Astrocyte (in vitro differentiated cells and primary cell): Measurements from ENCODE around the gene NFIA. TPM values are rescaled to one million over a fixed set of nuclear protein-coding genes. Genes with fewer than 3 reads are reported as not detected.

Experiments
- DNase-seq: peaks from one replicate; pipeline ENCODE4 v3.0.0-alpha.2; 2010; ENCODE audit warnings: low read depth
- FAIRE-seq: peaks from 2 replicates; lab custom pipeline; 2011; peaks lifted over from hg19 to GRCh38; lab: Jason Lieb, UNC
- H2AFZ ChIP-seq: 2 replicates; pipeline ENCODE4 v1.6.0; 2012; ENCODE audit warnings: low read depth, low read length, inconsistent platforms
- H3K27ac ChIP-seq: 2 replicates; pipeline ENCODE4 v1.5.1; 2011; ENCODE audit warnings: low read depth, low read length, inconsistent platforms
- H3K27me3 ChIP-seq: 2 replicates; pipeline ENCODE4 v1.6.0; 2011; ENCODE audit warnings: low read length, inconsistent platforms; ENCODE audit not compliant: insufficient read depth
- H3K36me3 ChIP-seq: 2 replicates; pipeline ENCODE4 v1.5.1; 2011; ENCODE audit warnings: low read length, inconsistent platforms; ENCODE audit not compliant: insufficient read depth
- H3K4me1 ChIP-seq: 2 replicates; pipeline ENCODE4 v1.5.1; 2011; ENCODE audit warnings: low read length, inconsistent platforms; ENCODE audit not compliant: insufficient read depth
- H3K4me2 ChIP-seq: 2 replicates; pipeline ENCODE4 v1.6.0; 2012; ENCODE audit warnings: low read length, inconsistent platforms
- H3K4me3 ChIP-seq: 2 replicates; pipeline ENCODE4 v1.5.1; 2011; ENCODE audit warnings: low read depth, mild to moderate bottlenecking, low read length, inconsistent platforms; ENCODE audit not compliant: insufficient read depth
- H3K79me2 ChIP-seq: 2 replicates; pipeline ENCODE4 v1.6.0; 2012; ENCODE audit warnings: mild to moderate bottlenecking, low read length, inconsistent platforms; ENCODE audit not compliant: insufficient read depth
- H3K9ac ChIP-seq: 2 replicates; pipeline ENCODE4 v1.6.0; 2012; ENCODE audit warnings: mild to moderate bottlenecking, low read length, inconsistent platforms
- H3K9me3 ChIP-seq: 2 replicates; pipeline ENCODE4 v1.5.1; 2012; ENCODE audit warnings: low read depth, mild to moderate bottlenecking, low read length, inconsistent platforms; ENCODE audit not compliant: insufficient read depth
- H4K20me1 ChIP-seq: 2 replicates; pipeline ENCODE4 v1.6.0; 2012; ENCODE audit warnings: low read length, inconsistent platforms; ENCODE audit not compliant: insufficient read depth
- H3K27ac Mint-ChIP-seq: one replicate; pipeline ENCODE4 v1.8.0; 2021; ENCODE audit warnings: mild to moderate bottlenecking, mixed read lengths; ENCODE audit not compliant: unreplicated experiment
- H3K27me3 Mint-ChIP-seq: one replicate; pipeline ENCODE4 v1.8.0; 2021; ENCODE audit warnings: low read depth, mixed read lengths; ENCODE audit not compliant: unreplicated experiment
- H3K36me3 Mint-ChIP-seq: one replicate; pipeline ENCODE4 v1.8.0; 2021; ENCODE audit warnings: low read depth, mixed read lengths; ENCODE audit not compliant: unreplicated experiment
- H3K4me1 Mint-ChIP-seq: one replicate; pipeline ENCODE4 v1.8.0; 2021; ENCODE audit warnings: low read depth, mixed read lengths; ENCODE audit not compliant: unreplicated experiment
- H3K4me3 Mint-ChIP-seq: one replicate; pipeline ENCODE4 v1.8.0; 2021; ENCODE audit warnings: mild to moderate bottlenecking, moderate library complexity, mixed read lengths; ENCODE audit not compliant: unreplicated experiment
- H3K9me3 Mint-ChIP-seq: one replicate; pipeline ENCODE4 v1.8.0; 2021; ENCODE audit warnings: mild to moderate bottlenecking, mixed read lengths; ENCODE audit not compliant: unreplicated experiment
- CTCF ChIP-seq: IDR thresholded peaks from 2 replicates; pipeline ENCODE4 v1.5.1; 2011; ENCODE audit warnings: low read depth, mild to moderate bottlenecking, inconsistent platforms, low read length, moderate library complexity; ENCODE audit not compliant: insufficient read depth
- EZH2 ChIP-seq: IDR thresholded peaks from 2 replicates; pipeline ENCODE4 v1.6.1; 2012; ENCODE audit warnings: mild to moderate bottlenecking, low read length, inconsistent platforms; ENCODE audit not compliant: insufficient read depth
- total RNA-seq: library from RNA; stranded (reverse); gene quantifications from 2 replicates; pipeline ENCODE4 v1.2.1, GENCODE V29; 2021

NFIA gene
- total RNA-seq, 1 donor from 2014 or later, result 4.6 TPM

DNA sequence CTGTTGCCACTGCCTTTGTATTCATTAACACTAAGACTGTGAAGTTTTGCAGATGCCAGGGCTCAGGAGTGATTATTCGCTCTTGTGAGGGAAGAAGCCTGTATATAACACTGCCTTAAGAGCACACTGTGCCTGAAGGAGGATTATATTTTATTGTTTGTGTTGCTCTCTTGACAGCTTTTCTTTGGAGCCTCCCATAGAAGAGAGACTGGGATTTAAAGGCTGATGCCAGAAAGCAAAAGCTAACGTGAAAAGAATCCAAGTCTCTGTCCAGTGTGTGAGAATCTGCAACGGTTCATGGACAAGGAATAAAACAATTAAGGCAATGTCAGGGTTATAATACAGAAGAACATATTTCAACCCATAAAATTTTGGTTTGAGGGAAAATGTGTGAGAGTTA is 316.8 kb downstream of the NFIA start:
- DNase-seq (no peak), FAIRE-seq (no peak)
- no peaks in the 10 kb centered on the region for H3K4me1 ChIP-seq
- H4K20me1 ChIP-seq, result no peaks in the 10 kb centered on the region
- peaks cover 2% of the 10 kb centered on the region for H3K27me3 ChIP-seq
- no peak overlapping the region for H3K27ac Mint-ChIP-seq
- no peak overlapping the region for H3K27ac ChIP-seq
- H2AFZ ChIP-seq, result no peak overlapping the region
- TF ChIP-seq EZH2 (no peak), CTCF (no peak)
- H3K4me1 Mint-ChIP-seq, result peaks cover 3% of the 10 kb centered on the region
- H3K4me3 ChIP-seq, result no peak overlapping the region
- H3K79me2 ChIP-seq, result no peaks in the 10 kb centered on the region
- peaks cover 3% of the 10 kb centered on the region for H3K27me3 Mint-ChIP-seq
- H3K4me2 ChIP-seq, result no peak overlapping the region
- peaks cover under 1% of the 10 kb centered on the region for H3K36me3 Mint-ChIP-seq
- no peaks in the 10 kb centered on the region for H3K9me3 ChIP-seq
- no peak overlapping the region for H3K4me3 Mint-ChIP-seq
- no peaks in the 10 kb centered on the region for H3K36me3 ChIP-seq
- H3K9me3 Mint-ChIP-seq, result no peaks in the 10 kb centered on the region
- no peak overlapping the region for H3K9ac ChIP-seq

DNA sequence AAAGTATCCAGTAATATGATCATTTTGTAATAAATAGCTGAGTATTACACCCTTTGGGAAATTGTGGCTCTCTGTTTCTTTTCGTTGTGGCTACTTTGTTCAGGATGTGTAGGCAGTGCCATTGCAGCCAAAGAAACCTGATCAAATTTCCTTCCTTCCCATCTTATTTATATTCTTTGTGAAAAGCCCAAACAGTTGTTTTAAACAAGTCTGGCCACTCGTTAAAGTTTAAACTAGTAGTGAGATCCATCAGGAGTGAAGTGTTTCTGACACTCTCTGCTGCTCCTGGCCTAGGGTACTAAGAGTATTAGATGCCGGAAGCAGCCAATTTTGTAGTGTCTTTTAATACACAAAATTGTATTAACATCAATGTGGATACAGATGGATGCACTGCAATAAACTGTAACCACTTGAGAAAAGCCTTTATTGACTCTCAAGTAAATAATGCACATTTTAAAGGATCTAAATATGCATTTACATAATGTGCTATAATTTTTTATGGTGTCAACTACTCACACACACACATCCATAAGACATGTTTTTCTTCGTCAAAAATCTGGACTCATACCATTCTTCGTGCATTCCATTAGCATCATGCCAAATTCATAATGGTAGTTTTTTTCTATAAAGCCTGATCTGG is 317.9 kb downstream of the NFIA start:
- Mint-ChIP-seq H3K27me3 (peaks cover 3% of the 10 kb centered on the region), H3K36me3 (peaks cover 3% of the 10 kb centered on the region), H3K4me1 (peaks cover 6% of the 10 kb centered on the region), H3K9me3 (no peaks in the 10 kb centered on the region), H3K27ac (no peak overlapping the region), H3K4me3 (no peak overlapping the region)
- Histone ChIP-seq H3K36me3 (no peaks in the 10 kb centered on the region), H2AFZ (no peak overlapping the region), H3K9me3 (no peaks in the 10 kb centered on the region), H3K79me2 (no peaks in the 10 kb centered on the region), H3K4me2 (no peak overlapping the region), H3K4me3 (no peak overlapping the region), H3K27ac (no peak overlapping the region), H3K27me3 (peaks cover 2% of the 10 kb centered on the region), H3K4me1 (no peaks in the 10 kb centered on the region), H4K20me1 (no peaks in the 10 kb centered on the region), H3K9ac (no peak overlapping the region)
- DNase-seq (no peak), FAIRE-seq (no peak)
- TF ChIP-seq EZH2 (no peak), CTCF (no peak)

DNA sequence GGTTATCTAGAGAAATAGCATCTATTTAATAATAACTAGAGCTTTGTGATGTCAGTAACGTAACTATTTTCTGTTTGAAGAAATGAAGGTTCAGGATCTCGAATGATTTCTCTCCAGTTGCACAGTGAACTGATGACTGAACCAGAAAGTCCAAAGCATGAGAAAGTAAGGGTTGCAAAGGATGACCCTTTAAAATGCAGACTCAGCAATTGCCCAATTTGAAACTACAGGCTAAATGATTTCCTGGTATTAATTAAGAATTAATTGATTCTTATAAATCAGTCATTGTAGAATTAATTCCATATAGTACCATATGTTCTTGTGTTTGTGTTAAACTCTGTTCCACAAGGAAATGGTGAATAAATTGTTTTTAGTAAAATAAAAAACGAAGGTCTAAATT is 318.6 kb downstream of the NFIA start:
- Mint-ChIP-seq H3K27ac (no peak overlapping the region), H3K4me3 (no peak overlapping the region), H3K36me3 (peaks cover 3% of the 10 kb centered on the region), H3K27me3 (peaks cover 3% of the 10 kb centered on the region), H3K9me3 (no peaks in the 10 kb centered on the region), H3K4me1 (peaks cover 6% of the 10 kb centered on the region)
- TF ChIP-seq EZH2 (no peak), CTCF (no peak)
- Histone ChIP-seq H3K4me1 (no peaks in the 10 kb centered on the region), H3K4me2 (no peak overlapping the region), H4K20me1 (no peaks in the 10 kb centered on the region), H3K4me3 (no peak overlapping the region), H3K36me3 (no peaks in the 10 kb centered on the region), H2AFZ (no peak overlapping the region), H3K9me3 (no peaks in the 10 kb centered on the region), H3K27ac (no peak overlapping the region), H3K27me3 (peaks cover 2% of the 10 kb centered on the region), H3K79me2 (no peaks in the 10 kb centered on the region), H3K9ac (no peak overlapping the region)
- DNase-seq (no peak), FAIRE-seq (no peak)
